HG02642 (cell line): ENCODE results near the gene FARS2.

Experiments
- ATAC-seq: cut with Tn5 transposase; IDR thresholded peaks from one replicate; pipeline ENCODE4 v1.9.1; 2021; ENCODE audit warnings: mild to moderate bottlenecking; ENCODE audit not compliant: unreplicated experiment, poor library complexity

FARS2 gene

GRCh38 chr6:5316951-5317350 lies 55.6 kb downstream of the FARS2 start:
- no peak for ATAC-seq

GRCh38 chr6:5318617-5319272 lies 57.4 kb downstream of the FARS2 start:
- no peak for ATAC-seq

- ATAC-seq, result no peak
Observed at GRCh38 chr6:5323979-5324378, 62.7 kb downstream of the FARS2 start.

- ATAC-seq, result no peak
Observed at GRCh38 chr6:5325173-5325572, 63.9 kb downstream of the FARS2 start.

- no peak for ATAC-seq
Observed at GRCh38 chr6:5326022-5326641, 64.8 kb downstream of the FARS2 start.

- ATAC-seq, result no peak
Observed at GRCh38 chr6:5328800-5329199, 67.5 kb downstream of the FARS2 start.

- no peak for ATAC-seq
Observed at GRCh38 chr6:5331845-5332442, 70.6 kb downstream of the FARS2 start.

- ATAC-seq, result no peak
Observed at GRCh38 chr6:5333658-5334057, 72.3 kb downstream of the FARS2 start.

- ATAC-seq, result no peak
Observed at GRCh38 chr6:5334341-5334740, 73.0 kb downstream of the FARS2 start.

- ATAC-seq, result no peak
Observed at GRCh38 chr6:5335020-5335419, 73.7 kb downstream of the FARS2 start.

GRCh38 chr6:5337573-5337972 lies 76.3 kb downstream of the FARS2 start:
- no peak for ATAC-seq

GRCh38 chr6:5338177-5338960 lies 77.1 kb downstream of the FARS2 start:
- no peak for ATAC-seq

GRCh38 chr6:5339786-5340185 lies 78.5 kb downstream of the FARS2 start:
- no peak for ATAC-seq

GRCh38 chr6:5341845-5342244 lies 80.5 kb downstream of the FARS2 start:
- no peak for ATAC-seq

GRCh38 chr6:5343998-5344397 lies 82.7 kb downstream of the FARS2 start:
- no peak for ATAC-seq

GRCh38 chr6:5345324-5345723 lies 84.0 kb downstream of the FARS2 start:
- no peak for ATAC-seq

GRCh38 chr6:5351552-5352210 lies 90.4 kb downstream of the FARS2 start:
- no peak for ATAC-seq

GRCh38 chr6:5353971-5354370 lies 92.7 kb downstream of the FARS2 start:
- no peak for ATAC-seq

- no peak for ATAC-seq
Observed at GRCh38 chr6:5357486-5357885, 96.2 kb downstream of the FARS2 start.

- ATAC-seq, result no peak
Observed at GRCh38 chr6:5359417-5359816, 98.1 kb downstream of the FARS2 start.

GRCh38 chr6:5361396-5361795 lies 100.1 kb downstream of the FARS2 start:
- no peak for ATAC-seq
